Measurements from ENCODE around the gene GTPBP4. TPM values are rescaled to one million over a fixed set of nuclear protein-coding genes. Genes with fewer than 3 reads are reported as not detected.

GTPBP4 gene
- total RNA-seq, 1 donor from 2014 or later: 59.2 TPM

DNA sequence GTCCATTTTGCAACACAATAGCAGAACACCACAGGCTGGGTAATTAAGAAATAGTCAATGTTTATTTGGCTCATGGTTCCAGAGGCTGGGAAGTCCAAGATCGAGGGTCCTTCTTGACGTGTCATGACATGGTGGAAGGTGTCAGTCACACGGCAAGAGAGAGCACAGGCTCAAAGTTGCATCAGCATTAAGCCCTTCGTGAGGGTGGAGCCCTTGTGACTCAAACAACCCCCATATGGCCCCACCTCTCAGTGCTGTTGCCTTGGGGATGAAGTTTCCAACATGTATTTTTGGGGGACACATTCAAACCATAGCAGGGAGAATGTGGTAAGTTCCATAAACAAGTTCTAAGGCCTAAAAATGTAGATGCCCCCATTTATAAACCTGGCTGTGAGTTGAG, 24.6 kb upstream of the GTPBP4 start:
- no peak overlapping the region for H3K4me3 ChIP-seq (ENCODE audit: low read depth, low read length)
- no peaks in the 10 kb centered on the region for H3K27me3 ChIP-seq (ENCODE audit: control insufficient read depth, insufficient read depth, low read length)
- no peaks in the 10 kb centered on the region for H3K36me3 ChIP-seq (ENCODE audit: control insufficient read depth, insufficient read depth, low read length)
- TF ChIP-seq, protein P1, sequence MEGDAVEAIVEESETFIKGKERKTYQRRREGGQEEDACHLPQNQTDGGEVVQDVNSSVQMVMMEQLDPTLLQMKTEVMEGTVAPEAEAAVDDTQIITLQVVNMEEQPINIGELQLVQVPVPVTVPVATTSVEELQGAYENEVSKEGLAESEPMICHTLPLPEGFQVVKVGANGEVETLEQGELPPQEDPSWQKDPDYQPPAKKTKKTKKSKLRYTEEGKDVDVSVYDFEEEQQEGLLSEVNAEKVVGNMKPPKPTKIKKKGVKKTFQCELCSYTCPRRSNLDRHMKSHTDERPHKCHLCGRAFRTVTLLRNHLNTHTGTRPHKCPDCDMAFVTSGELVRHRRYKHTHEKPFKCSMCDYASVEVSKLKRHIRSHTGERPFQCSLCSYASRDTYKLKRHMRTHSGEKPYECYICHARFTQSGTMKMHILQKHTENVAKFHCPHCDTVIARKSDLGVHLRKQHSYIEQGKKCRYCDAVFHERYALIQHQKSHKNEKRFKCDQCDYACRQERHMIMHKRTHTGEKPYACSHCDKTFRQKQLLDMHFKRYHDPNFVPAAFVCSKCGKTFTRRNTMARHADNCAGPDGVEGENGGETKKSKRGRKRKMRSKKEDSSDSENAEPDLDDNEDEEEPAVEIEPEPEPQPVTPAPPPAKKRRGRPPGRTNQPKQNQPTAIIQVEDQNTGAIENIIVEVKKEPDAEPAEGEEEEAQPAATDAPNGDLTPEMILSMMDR (IDR thresholded peaks at IDR 0.05; ENCODE audit: insufficient read depth, low read length, poor library complexity, severe bottlenecking): no peak
- no peak for DNase-seq (ENCODE audit: low read depth)

DNA sequence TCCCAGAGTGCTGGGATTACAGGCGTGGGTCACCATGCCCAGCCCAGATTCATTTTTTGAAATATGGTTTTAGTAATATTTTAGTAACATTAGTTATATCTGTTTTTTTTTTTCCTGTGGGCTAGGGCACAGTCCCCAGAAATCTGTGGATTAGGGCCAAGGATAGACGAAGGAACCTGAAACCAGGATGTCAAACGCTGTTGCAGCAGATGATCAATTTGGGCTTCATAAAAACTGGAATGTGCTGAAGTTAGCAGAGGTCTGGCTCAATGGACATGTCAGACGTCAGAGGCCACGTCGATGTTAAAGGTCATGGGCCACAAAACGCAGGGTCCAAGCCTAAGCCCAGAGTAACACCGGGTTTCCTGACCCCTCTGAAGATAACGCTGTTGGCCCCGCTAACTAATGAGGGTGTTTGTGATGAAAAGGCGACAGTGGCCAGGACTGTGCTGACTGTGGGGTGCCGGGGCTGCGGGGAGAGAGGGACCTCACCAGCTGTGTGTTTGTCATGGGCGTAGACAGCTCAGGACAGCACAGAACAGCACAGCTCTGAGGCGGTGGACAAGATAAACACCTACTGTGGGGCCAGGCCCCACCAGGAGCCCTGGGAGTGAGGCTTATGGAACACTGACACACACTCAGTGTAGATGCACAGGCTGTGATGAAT, 23.8 kb upstream of the GTPBP4 start:
- no peak for DNase-seq (ENCODE audit: low read depth)
- TF ChIP-seq, protein P1 (IDR thresholded peaks at IDR 0.05; ENCODE audit: insufficient read depth, low read length, poor library complexity, severe bottlenecking): no peak
- Histone ChIP-seq H3K4me3 (ENCODE audit: low read depth, low read length) (no peak overlapping the region), H3K36me3 (ENCODE audit: control insufficient read depth, insufficient read depth, low read length) (no peaks in the 10 kb centered on the region), H3K27me3 (ENCODE audit: control insufficient read depth, insufficient read depth, low read length) (no peaks in the 10 kb centered on the region)

DNA sequence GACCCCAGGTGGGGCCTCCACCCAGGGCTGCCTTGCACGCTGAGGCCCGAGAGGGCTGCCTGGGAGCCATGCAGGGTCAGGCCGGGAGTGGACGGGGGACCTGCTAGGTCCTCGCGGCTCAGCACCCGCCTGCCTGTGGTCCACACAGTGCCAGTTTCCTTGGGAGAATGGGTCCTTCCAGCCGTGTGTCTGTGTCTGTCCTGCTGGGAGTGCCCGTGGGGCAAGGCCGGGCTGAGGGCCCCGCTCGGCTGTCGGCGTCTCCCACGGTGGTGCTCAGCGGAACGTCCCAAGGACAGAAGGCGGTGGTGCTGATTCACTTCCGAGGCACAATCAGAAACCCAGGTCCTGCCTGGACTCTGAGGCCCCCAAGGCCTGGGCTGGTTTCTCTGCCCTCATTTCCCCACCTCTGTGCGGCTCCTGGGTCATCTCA, 23.2 kb upstream of the GTPBP4 start:
- H3K27me3 ChIP-seq (ENCODE audit: control insufficient read depth, insufficient read depth, low read length): no peaks in the 10 kb centered on the region
- no peak overlapping the region for H3K4me3 ChIP-seq (ENCODE audit: low read depth, low read length)
- no peak for DNase-seq (ENCODE audit: low read depth)
- H3K36me3 ChIP-seq (ENCODE audit: control insufficient read depth, insufficient read depth, low read length): no peaks in the 10 kb centered on the region
- TF ChIP-seq, protein P1 (IDR thresholded peaks at IDR 0.05; ENCODE audit: insufficient read depth, low read length, poor library complexity, severe bottlenecking): no peak

DNA sequence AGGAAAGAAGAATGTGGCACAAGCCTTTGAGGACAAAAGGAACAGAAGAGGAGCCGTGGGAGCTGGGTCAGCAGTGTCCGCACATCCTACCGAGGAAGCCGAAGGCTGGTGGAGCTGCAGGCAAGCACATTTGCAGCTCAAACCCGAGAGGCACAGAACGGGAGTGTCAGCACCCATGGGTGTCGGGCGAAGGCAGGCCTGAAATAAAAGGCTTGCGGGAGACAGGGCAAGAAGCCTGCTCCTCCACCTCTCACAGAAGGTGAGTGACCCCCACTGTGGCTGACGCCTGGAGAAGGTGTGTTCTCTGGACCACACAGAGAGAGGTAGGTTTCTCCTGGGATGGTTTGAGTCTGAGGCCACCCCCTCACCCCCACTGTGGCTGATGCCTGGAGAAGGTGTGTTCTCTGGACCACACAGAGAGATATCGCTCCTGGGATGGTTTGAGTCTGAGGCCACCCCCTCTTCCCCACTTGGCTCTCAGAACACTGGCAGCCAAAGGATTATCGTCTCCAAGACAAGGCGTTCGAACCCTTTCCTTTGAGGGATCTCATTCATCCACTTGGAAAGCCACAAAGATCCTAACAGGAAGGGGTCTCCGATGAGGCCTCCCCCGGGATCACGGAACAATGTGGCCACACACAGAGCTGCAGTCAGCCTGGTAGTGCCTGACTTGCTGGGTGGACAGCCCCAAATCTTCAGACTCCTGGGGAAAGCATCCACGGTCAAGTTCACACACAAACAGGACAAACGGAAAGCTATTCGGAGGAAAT, 21.6 kb upstream of the GTPBP4 start:
- TF ChIP-seq, protein P1 (IDR thresholded peaks at IDR 0.05; ENCODE audit: insufficient read depth, low read length, poor library complexity, severe bottlenecking): no peak
- Histone ChIP-seq H3K4me3 (ENCODE audit: low read depth, low read length) (no peak overlapping the region), H3K27me3 (ENCODE audit: control insufficient read depth, insufficient read depth, low read length) (no peaks in the 10 kb centered on the region), H3K36me3 (ENCODE audit: control insufficient read depth, insufficient read depth, low read length) (no peaks in the 10 kb centered on the region)
- no peak for DNase-seq (ENCODE audit: low read depth)

DNA sequence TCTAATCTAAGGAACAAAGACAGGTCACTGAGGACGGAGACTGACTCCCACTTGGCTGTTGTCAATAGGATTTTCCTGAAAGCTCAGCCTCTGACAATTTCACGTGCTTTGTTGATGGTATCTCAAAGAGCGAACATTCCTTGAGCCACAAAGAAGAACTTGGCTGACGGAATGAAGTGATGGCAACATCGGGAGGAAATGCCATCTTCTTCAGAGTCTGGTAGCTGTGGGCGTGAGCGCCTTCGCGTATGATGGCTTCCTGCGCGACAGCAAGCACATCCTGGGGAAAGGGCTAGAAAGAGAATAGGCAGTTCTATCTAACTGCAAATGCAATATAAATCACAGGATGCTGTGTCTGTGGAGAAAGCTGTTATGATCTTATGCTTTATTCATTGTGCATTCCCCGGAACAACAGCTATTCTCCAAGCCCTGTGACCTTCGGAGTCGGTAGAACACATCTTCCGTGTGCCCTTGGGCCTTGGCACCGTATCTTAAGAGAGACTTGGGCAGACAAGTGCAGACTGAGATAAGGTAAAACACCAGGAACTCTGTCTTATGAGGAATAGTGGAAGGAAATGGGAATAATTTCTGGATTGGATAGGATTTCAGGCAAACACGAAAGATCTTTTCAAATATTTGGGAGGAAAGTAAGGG, 19.6 kb upstream of the GTPBP4 start:
- TF ChIP-seq, protein P1 (IDR thresholded peaks at IDR 0.05; ENCODE audit: insufficient read depth, low read length, poor library complexity, severe bottlenecking): no peak
- Histone ChIP-seq H3K36me3 (ENCODE audit: control insufficient read depth, insufficient read depth, low read length) (no peaks in the 10 kb centered on the region), H3K27me3 (ENCODE audit: control insufficient read depth, insufficient read depth, low read length) (no peaks in the 10 kb centered on the region), H3K4me3 (ENCODE audit: low read depth, low read length) (no peak overlapping the region)
- no peak for DNase-seq (ENCODE audit: low read depth)
